T-helper 2 cell treated with Interferon-gamma antibody and Interleukin-4, amounts not matched to agents 5 μg/mL and 100 μg/mL, for 36 hours (primary cell): ENCODE results near the gene DDX46.

Experiments used
- DNase-seq: peaks from one replicate; pipeline ENCODE4 v3.0.0; 2021; ENCODE audit warnings: low spot score
- H3K27ac Mint-ChIP-seq: one replicate; pipeline ENCODE4 v1.8.0; 2021; ENCODE audit warnings: mild to moderate bottlenecking, mixed read lengths
- H3K27me3 Mint-ChIP-seq: one replicate; pipeline ENCODE4 v1.8.0; 2021; ENCODE audit warnings: low read depth, mixed read lengths
- H3K36me3 Mint-ChIP-seq: one replicate; pipeline ENCODE4 v1.8.0; 2021; ENCODE audit warnings: low read depth, mixed read lengths
- H3K4me1 Mint-ChIP-seq: one replicate; pipeline ENCODE4 v1.8.0; 2021; ENCODE audit warnings: low read depth, mixed read lengths
- H3K4me3 Mint-ChIP-seq: one replicate; pipeline ENCODE4 v1.8.0; 2022; ENCODE audit warnings: mild to moderate bottlenecking, moderate library complexity, mixed read lengths
- H3K9me3 Mint-ChIP-seq: one replicate; pipeline ENCODE4 v1.8.0; 2021; ENCODE audit warnings: mixed read lengths

The DDX46 gene

DNA sequence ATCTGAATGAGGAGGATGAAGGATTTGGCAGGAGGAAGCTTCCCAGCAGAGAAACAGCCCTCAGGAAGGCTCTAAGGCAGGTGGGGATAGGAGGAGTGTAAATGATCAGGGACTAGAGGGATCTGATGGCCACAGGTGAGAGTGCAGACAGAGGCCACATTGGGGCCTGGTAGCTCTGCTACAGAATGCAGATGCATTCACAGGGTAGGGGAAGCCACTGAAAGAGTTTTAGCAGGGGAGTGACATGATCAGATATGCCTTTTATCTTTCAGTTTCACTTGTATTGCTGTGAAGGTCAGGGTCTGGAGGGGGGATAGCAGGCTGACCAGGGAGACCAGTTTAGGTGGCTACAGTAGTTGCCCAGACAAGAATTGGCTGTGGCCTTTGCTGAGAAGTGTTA is 118.6 kb downstream of the DDX46 start:
- Mint-ChIP-seq H3K9me3 (no peaks in the 10 kb centered on the region), H3K4me3 (peak overlapping the region; percentile 98), H3K4me1 (peaks cover 40% of the 10 kb centered on the region), H3K36me3 (peaks cover 30% of the 10 kb centered on the region), H3K27ac (peak overlapping the region; percentile 83), H3K27me3 (no peaks in the 10 kb centered on the region)
- DNase-seq: no peak

GRCh38 chr5:134878403-134878802 is 119.8 kb downstream of the DDX46 start:
- Mint-ChIP-seq H3K36me3 (peaks cover 30% of the 10 kb centered on the region), H3K9me3 (no peaks in the 10 kb centered on the region), H3K4me1 (peaks cover 39% of the 10 kb centered on the region), H3K27ac (no peak overlapping the region), H3K27me3 (no peaks in the 10 kb centered on the region), H3K4me3 (no peak overlapping the region)
- no peak for DNase-seq

- Mint-ChIP-seq H3K9me3 (no peaks in the 10 kb centered on the region), H3K27ac (no peak overlapping the region), H3K4me3 (no peak overlapping the region), H3K4me1 (peaks cover 37% of the 10 kb centered on the region), H3K27me3 (no peaks in the 10 kb centered on the region), H3K36me3 (peaks cover 30% of the 10 kb centered on the region)
- DNase-seq: no peak
These were observed 120.9 kb downstream of the DDX46 start for GRCh38 chr5:134879456-134879855.
